K562 (cell line): ENCODE data around the gene ZNF22. TPM values are rescaled to one million over a fixed set of nuclear protein-coding genes. Genes with fewer than 3 reads are reported as not detected.

Source experiments
- ATAC-seq: fragments of 200-7000 bp; cut with Tn5 transposase; 3 replicates; pipeline ENCODE4 v1.9.1; 2020; ENCODE audit warnings: moderate library complexity
- BruUV-seq: library from RNA; stranded (reverse); fragments of 400-500 nt; replicated peaks from 2 replicates; lab custom pipeline; 2021; lab: Mats Ljungman, UMichigan
- CTCF ChIA-PET: fragments of 300-600 bp; formaldehyde crosslinking; extraction: SDS; loops from one replicate; lab custom pipeline; 2021; ENCODE audit warnings: low intra/inter-chr PET ratio; lab: Yijun Ruan, JAX
- POLR2A ChIA-PET: fragments of 300-600, 350-650 bp; sonication (Branson Sonifier 250); formaldehyde crosslinking; extraction: SDS; loops from one replicate; lab custom pipeline; 2021; ENCODE audit warnings: antibody characterized with exemption, inconsistent platforms; lab: Yijun Ruan, JAX
- DNase-seq, 4 experiments: peaks; one replicate each; pipeline versions ENCODE4 v3.0.0 to v3.0.0-alpha.2; 2011 to 2018; ENCODE audit warnings: low spot score in 3 of 4, mixed read lengths in 3 of 4; ENCODE audit errors: extremely low read depth in 1 of 4
- FAIRE-seq: peaks from 2 replicates; lab custom pipeline; 2011; peaks lifted over from hg19 to GRCh38; lab: Jason Lieb, UNC
- H2AFZ ChIP-seq: 2 replicates; pipeline ENCODE4 v1.6.0; 2011; ENCODE audit warnings: low read depth, low read length, control low read depth, inconsistent platforms
- H3K27ac ChIP-seq: fragments of 200-600 bp; 3 replicates; pipeline ENCODE4 v1.8.0; 2011; ENCODE audit warnings: low read depth, mild to moderate bottlenecking, control low read depth, inconsistent platforms, low read length, moderate library complexity, mixed read lengths; ENCODE audit errors: extremely low read depth
- H3K27me3 ChIP-seq, 2 experiments: fragments of 300-600 bp in 1 of 2; 2 replicates in 1 of 2; 3 replicates in 1 of 2; pipeline versions ENCODE4 v1.6.0 to v1.8.0; 2011; ENCODE audit warnings: inconsistent platforms in 2 of 2, low read length in 2 of 2, mild to moderate bottlenecking in 1 of 2, mixed read lengths in 1 of 2, moderate library complexity in 1 of 2; ENCODE audit not compliant: control insufficient read depth in 2 of 2, insufficient read depth in 2 of 2
- H3K36me3 ChIP-seq: fragments of 300-600 bp; 3 replicates; pipeline ENCODE4 v1.8.0; 2011; ENCODE audit warnings: mild to moderate bottlenecking, low read length, inconsistent platforms; ENCODE audit not compliant: control insufficient read depth, insufficient read depth
- H3K4me1 ChIP-seq, 2 experiments: fragments of 200-600 bp in 1 of 2; replicated peaks in 1 of 2; 2 replicates in 1 of 2; 3 replicates in 1 of 2; pipeline versions ENCODE4 v1.5.1 to v1.8.0; 2011; ENCODE audit warnings: inconsistent platforms in 2 of 2, low read length in 2 of 2, mild to moderate bottlenecking in 1 of 2, mixed read lengths in 1 of 2, moderate library complexity in 1 of 2; ENCODE audit not compliant: control insufficient read depth in 2 of 2, insufficient read depth in 2 of 2
- H3K4me2 ChIP-seq: 2 replicates; pipeline ENCODE4 v1.6.1; 2011; ENCODE audit warnings: low read length, control low read depth, inconsistent platforms, mixed read lengths; ENCODE audit not compliant: insufficient read depth
- H3K4me3 ChIP-seq: fragments of 200-600 bp; sonication (generic), shearing (Covaris generic); 2 replicates; pipeline ENCODE4 v1.5.1; 2016; ENCODE audit warnings: control low read depth, inconsistent platforms
- H3K79me2 ChIP-seq: fragments of 200-600 bp; 3 replicates; pipeline ENCODE4 v1.8.0; 2011; ENCODE audit warnings: low read length, inconsistent platforms; ENCODE audit not compliant: control insufficient read depth, insufficient read depth
- H3K9ac ChIP-seq, 2 experiments: 2 replicates each; pipeline versions ENCODE4 v1.6.0 to v1.6.1; 2011; ENCODE audit warnings: low read depth in 2 of 2, low read length in 2 of 2, control low read depth in 1 of 2, inconsistent platforms in 1 of 2, mild to moderate bottlenecking in 1 of 2, mixed read lengths in 1 of 2; ENCODE audit not compliant: insufficient read depth in 1 of 2
- H3K9me1 ChIP-seq: one replicate; pipeline ENCODE4 v1.6.0; 2011; ENCODE audit warnings: inconsistent platforms, mild to moderate bottlenecking, low read length, moderate library complexity; ENCODE audit not compliant: control insufficient read depth, insufficient read depth
- H3K9me3 ChIP-seq: replicated peaks from 2 replicates; pipeline ENCODE4 v1.5.1; 2011; ENCODE audit warnings: low read depth, low read length, inconsistent platforms; ENCODE audit not compliant: control insufficient read depth, insufficient read depth
- H4K20me1 ChIP-seq: replicated peaks from 2 replicates; pipeline ENCODE4 v1.6.1; 2011; ENCODE audit warnings: low read length, inconsistent platforms, mixed read lengths; ENCODE audit not compliant: control insufficient read depth, insufficient read depth
- CHD2 ChIP-seq: IDR thresholded peaks from 2 replicates; pipeline ENCODE4 v1.6.1; 2011; ENCODE audit warnings: low read depth, low read length
- ZBTB8A ChIP-seq: fragments of 450-650 bp; IDR thresholded peaks from 2 replicates; pipeline ENCODE4 v1.6.1; 2018; ENCODE audit warnings: mild to moderate bottlenecking, moderate library complexity; ENCODE audit not compliant: partially characterized antibody
- WGBS: fragments of 100-300 bp; shearing (Covaris generic); methylation state at CpG from one replicate; pipeline ENCODE4 v1.1.6; 2016; ENCODE audit warnings: low coverage, mixed read lengths; ENCODE audit not compliant: insufficient coverage; ENCODE audit errors: missing lambda C conversion rate; 5-methylcytosine and 5-hydroxymethylcytosine counted together
- in situ Hi-C: fragments of 300-500 bp; cut with MboI; formaldehyde crosslinking; loops from 4 replicates; pipeline ENCODE4 v1.15.0; 2018; ENCODE audit warnings: inconsistent platforms, mixed read lengths
- intact Hi-C: fragments of 100-400 bp; cut with micrococcal nuclease; formaldehyde crosslinking; loops from 2 replicates; pipeline ENCODE4 v1.14.2; 2022
- polyA plus RNA-seq, 8 experiments: library from polyadenylated mRNA; depleted of rRNA in 4 of 8; stranded (reverse) in 5 of 8; unstranded in 3 of 8; fragments of >200 nt; fragmentation: Nextera tagmentation in 2 of 8; fragmentation: Illumina TruSeq in 1 of 8; extraction: Ambion mirVana in 2 of 8; extraction: Trizol in 1 of 8; gene quantifications; 2 replicates each; pipeline versions ENCODE4 v1.2.1 to v1.2.3, GENCODE V29; 2011 to 2014; ENCODE audit warnings: inconsistent platforms in 1 of 8, missing spikeins in 1 of 8
- total RNA-seq, 7 experiments: library from RNA; depleted of rRNA in 6 of 7; stranded (reverse); fragments of >200 nt in 6 of 7; fragmentation: Illumina TruSeq in 2 of 7; extraction: Trizol in 2 of 7; gene quantifications; 2 replicates each; pipeline versions ENCODE4 v1.2.1 to v1.2.3, GENCODE V29; 2011 to 2021; ENCODE audit warnings: low replicate concordance in 1 of 7
- TF ChIP-seq, protein P1 (sequence below): fragments of 200-600 bp; sonication (generic); IDR thresholded peaks from one replicate; pipeline ENCODE4 v1.6.1; 2012; ENCODE audit warnings: mild to moderate bottlenecking, low read depth, low read length, inconsistent platforms
- TF ChIP-seq, protein P2 (sequence below): fragments of 450-650 bp; formaldehyde crosslinking; IDR thresholded peaks from 2 replicates; pipeline ENCODE4 v1.4.0; 2020; ENCODE audit warnings: mild to moderate bottlenecking, mixed read lengths
- TF ChIP-seq, protein P3 (sequence below): fragments of 250-450 bp; sonication (Bioruptor Pico); IDR thresholded peaks from 2 replicates; pipeline ENCODE4 v1.5.0; 2021

Gene ZNF22
- total and polyA plus RNA-seq, 9 of the 15 experiments (the other 6 are each of a cell fraction or from before 2014, with no cell fraction given) = 36.2 to 98.7 (median 51.2) TPM

DNA sequence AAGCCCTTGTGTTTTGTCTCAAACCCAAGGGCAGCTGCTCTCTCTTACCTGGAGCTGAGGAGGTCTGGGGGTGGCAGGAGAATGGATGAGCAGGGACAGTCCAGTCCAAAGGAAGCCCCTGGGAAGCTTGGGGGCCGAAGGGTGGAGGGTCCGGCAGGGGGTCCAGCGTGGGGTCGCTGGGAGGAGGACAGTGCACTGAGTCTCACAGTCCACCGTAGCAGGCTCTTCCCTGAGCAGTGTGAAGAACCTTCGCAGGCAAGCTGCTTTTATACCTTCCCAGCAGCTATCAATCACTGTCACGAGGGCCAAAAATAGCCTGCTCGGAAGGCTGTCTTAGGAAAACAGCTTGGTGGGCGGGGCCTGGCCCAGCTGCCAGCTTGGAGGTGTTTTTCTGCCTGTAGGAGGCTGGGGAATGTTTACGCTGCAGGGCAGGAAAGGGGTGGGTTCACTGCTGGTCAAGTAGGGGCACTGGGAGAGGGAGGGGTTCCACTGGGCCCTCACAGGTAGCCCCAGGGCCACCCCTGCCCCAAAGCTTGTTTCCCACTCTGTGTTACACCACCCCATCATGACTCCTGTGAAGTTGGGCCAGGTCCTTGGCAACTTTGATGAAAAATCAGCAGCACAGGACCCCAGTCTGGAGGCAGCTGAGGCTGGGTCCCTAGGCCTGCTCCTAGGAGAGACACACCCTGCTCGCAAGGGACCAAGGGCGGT lies 22.0 kb upstream of the ZNF22 start, which contains the start of gene DEPP1:
Gene DEPP1 (minus strand): TSS at position 240 of the 711 bp plus-strand sequence. CDS start 779 bp downstream, outside the sequence.
- Histone ChIP-seq H4K20me1 (no peaks in the 10 kb centered on the region), H3K27ac (0 out of 3 replicates have a peak within 1 kb of the TSS, but pooled peaks have one; percentile 13), H3K27me3 (peaks cover 0 to 6% of the 10 kb centered on the region in 2 experiments; a peak in 1 of 5 replicates), H3K79me2 (no peaks in the 10 kb centered on the region), H3K4me3 (no peak within 1 kb of the TSS), H3K4me2 (peak within 1 kb of the TSS; percentile 61), H3K9me3 (no peaks in the 10 kb centered on the region), H3K9me1 (no peaks in the 10 kb centered on the region), H2AFZ (peak within 1 kb of the TSS; percentile 78), H3K9ac (peak within 1 kb of the TSS in 1 of 2 experiments; percentile 65; a peak in 3 of 4 replicates), H3K4me1 (peaks cover 39 to 58% of the 10 kb centered on the region in 2 experiments), H3K36me3 (no peaks in the 10 kb centered on the region)
- intact Hi-C loops (loop anchor here (5.0 kb wide), 1 partner anchor 101 kb away; no protein-coding TSS in a partner anchor), in situ Hi-C loops (no loop called here)
- DNase-seq = peak; percentile 88 to 95 (median 90)
- FAIRE-seq = peak; percentile 98
- peak; percentile 83 for ATAC-seq
- WGBS = 15% methylated on average over 12 of the region's 12 CpGs
- CTCF ChIA-PET = no interaction called here
- POLR2A ChIA-PET = interaction anchor here (0.6 to 1.6 kb wide), 10 partner anchors 9 to 49 kb away, joined by 3 to 8 read pairs (median 4); no protein-coding TSS in a partner anchor
- no TSS peak for BruUV-seq
- no peak for TF ChIP-seq CHD2
- TF ChIP-seq ZBTB8A = no peak
- TF ChIP-seq, protein P1, sequence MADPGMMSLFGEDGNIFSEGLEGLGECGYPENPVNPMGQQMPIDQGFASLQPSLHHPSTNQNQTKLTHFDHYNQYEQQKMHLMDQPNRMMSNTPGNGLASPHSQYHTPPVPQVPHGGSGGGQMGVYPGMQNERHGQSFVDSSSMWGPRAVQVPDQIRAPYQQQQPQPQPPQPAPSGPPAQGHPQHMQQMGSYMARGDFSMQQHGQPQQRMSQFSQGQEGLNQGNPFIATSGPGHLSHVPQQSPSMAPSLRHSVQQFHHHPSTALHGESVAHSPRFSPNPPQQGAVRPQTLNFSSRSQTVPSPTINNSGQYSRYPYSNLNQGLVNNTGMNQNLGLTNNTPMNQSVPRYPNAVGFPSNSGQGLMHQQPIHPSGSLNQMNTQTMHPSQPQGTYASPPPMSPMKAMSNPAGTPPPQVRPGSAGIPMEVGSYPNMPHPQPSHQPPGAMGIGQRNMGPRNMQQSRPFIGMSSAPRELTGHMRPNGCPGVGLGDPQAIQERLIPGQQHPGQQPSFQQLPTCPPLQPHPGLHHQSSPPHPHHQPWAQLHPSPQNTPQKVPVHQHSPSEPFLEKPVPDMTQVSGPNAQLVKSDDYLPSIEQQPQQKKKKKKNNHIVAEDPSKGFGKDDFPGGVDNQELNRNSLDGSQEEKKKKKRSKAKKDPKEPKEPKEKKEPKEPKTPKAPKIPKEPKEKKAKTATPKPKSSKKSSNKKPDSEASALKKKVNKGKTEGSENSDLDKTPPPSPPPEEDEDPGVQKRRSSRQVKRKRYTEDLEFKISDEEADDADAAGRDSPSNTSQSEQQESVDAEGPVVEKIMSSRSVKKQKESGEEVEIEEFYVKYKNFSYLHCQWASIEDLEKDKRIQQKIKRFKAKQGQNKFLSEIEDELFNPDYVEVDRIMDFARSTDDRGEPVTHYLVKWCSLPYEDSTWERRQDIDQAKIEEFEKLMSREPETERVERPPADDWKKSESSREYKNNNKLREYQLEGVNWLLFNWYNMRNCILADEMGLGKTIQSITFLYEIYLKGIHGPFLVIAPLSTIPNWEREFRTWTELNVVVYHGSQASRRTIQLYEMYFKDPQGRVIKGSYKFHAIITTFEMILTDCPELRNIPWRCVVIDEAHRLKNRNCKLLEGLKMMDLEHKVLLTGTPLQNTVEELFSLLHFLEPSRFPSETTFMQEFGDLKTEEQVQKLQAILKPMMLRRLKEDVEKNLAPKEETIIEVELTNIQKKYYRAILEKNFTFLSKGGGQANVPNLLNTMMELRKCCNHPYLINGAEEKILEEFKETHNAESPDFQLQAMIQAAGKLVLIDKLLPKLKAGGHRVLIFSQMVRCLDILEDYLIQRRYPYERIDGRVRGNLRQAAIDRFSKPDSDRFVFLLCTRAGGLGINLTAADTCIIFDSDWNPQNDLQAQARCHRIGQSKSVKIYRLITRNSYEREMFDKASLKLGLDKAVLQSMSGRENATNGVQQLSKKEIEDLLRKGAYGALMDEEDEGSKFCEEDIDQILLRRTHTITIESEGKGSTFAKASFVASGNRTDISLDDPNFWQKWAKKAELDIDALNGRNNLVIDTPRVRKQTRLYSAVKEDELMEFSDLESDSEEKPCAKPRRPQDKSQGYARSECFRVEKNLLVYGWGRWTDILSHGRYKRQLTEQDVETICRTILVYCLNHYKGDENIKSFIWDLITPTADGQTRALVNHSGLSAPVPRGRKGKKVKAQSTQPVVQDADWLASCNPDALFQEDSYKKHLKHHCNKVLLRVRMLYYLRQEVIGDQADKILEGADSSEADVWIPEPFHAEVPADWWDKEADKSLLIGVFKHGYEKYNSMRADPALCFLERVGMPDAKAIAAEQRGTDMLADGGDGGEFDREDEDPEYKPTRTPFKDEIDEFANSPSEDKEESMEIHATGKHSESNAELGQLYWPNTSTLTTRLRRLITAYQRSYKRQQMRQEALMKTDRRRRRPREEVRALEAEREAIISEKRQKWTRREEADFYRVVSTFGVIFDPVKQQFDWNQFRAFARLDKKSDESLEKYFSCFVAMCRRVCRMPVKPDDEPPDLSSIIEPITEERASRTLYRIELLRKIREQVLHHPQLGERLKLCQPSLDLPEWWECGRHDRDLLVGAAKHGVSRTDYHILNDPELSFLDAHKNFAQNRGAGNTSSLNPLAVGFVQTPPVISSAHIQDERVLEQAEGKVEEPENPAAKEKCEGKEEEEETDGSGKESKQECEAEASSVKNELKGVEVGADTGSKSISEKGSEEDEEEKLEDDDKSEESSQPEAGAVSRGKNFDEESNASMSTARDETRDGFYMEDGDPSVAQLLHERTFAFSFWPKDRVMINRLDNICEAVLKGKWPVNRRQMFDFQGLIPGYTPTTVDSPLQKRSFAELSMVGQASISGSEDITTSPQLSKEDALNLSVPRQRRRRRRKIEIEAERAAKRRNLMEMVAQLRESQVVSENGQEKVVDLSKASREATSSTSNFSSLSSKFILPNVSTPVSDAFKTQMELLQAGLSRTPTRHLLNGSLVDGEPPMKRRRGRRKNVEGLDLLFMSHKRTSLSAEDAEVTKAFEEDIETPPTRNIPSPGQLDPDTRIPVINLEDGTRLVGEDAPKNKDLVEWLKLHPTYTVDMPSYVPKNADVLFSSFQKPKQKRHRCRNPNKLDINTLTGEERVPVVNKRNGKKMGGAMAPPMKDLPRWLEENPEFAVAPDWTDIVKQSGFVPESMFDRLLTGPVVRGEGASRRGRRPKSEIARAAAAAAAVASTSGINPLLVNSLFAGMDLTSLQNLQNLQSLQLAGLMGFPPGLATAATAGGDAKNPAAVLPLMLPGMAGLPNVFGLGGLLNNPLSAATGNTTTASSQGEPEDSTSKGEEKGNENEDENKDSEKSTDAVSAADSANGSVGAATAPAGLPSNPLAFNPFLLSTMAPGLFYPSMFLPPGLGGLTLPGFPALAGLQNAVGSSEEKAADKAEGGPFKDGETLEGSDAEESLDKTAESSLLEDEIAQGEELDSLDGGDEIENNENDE = no peak
- TF ChIP-seq, protein P2, sequence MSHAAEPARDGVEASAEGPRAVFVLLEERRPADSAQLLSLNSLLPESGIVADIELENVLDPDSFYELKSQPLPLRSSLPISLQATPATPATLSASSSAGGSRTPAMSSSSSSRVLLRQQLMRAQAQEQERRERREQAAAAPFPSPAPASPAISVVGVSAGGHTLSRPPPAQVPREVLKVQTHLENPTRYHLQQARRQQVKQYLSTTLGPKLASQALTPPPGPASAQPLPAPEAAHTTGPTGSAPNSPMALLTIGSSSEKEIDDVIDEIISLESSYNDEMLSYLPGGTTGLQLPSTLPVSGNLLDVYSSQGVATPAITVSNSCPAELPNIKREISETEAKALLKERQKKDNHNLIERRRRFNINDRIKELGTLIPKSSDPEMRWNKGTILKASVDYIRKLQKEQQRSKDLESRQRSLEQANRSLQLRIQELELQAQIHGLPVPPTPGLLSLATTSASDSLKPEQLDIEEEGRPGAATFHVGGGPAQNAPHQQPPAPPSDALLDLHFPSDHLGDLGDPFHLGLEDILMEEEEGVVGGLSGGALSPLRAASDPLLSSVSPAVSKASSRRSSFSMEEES = no peak
- TF ChIP-seq, protein P3, sequence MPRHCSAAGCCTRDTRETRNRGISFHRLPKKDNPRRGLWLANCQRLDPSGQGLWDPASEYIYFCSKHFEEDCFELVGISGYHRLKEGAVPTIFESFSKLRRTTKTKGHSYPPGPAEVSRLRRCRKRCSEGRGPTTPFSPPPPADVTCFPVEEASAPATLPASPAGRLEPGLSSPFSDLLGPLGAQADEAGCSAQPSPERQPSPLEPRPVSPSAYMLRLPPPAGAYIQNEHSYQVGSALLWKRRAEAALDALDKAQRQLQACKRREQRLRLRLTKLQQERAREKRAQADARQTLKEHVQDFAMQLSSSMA (CRISPR knock-in tag) = no peak
